GM19467 (cell line): ENCODE data around the gene EXOC4.
"Not testable (repeated sequence)": the region's sequence is repeated elsewhere in the genome, so short reads cannot be mapped to it uniquely, and the experiment has no call there.

ENCODE experiments used
- ATAC-seq: cut with Tn5 transposase; IDR thresholded peaks from one replicate; pipeline ENCODE4 v1.9.1; 2021; ENCODE audit warnings: mild to moderate bottlenecking, moderate library complexity; ENCODE audit not compliant: unreplicated experiment

The EXOC4 gene

GRCh38 chr7:133606991-133607390 lies 354.1 kb downstream of the EXOC4 start:
- ATAC-seq, result no peak

DNA sequence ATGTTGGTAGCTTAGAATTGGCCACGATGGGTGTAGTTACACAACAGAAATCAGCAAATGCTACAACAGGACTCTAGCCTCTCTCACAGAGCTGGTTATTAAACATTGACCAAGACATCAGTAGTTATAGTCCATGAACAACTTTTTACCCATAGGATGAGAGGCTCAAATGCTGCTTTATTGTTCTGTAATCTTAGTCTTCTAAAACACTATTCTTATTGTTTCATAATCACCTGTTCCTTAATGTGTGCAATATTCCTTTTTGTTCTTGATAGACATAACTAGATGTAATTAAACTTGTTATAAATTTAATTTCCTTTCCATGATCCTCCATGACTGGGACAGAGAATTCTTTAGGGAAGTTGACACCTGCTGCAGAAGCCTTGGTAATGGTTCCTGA lies 356.9 kb downstream of the EXOC4 start:
- ATAC-seq, result no peak

- no peak for ATAC-seq
Observed at GRCh38 chr7:133611955-133612354, 359.1 kb downstream of the EXOC4 start.

DNA sequence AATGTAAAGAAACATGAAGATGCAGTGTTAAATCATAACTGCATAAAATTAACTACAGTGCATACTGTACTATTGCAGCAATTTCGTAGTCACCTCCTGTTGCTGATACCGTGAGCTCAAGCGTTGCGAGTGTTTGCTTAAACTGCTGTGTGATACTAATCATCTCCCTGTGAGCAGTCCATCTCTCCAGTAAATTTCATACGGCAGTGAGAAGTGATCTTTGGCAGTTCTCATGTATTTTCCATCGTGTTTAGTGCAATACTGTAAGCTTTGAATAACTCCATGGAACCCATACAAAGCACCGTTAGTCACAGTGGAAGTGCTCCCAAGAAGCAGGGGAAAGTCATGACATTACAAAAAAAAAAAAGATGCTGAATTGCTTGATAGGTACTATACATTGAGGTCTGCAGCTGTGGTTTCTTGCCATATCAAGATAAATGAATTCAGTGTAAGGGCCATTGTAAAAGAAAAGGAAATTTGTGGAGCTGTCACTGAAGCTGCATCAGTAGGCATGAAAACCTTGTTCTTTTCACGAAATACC lies 360.4 kb downstream of the EXOC4 start:
- no peak for ATAC-seq

- ATAC-seq, result no peak
Observed at GRCh38 chr7:133614251-133614650, 361.4 kb downstream of the EXOC4 start.

GRCh38 chr7:133618970-133619369 lies 366.1 kb downstream of the EXOC4 start:
- no peak for ATAC-seq

- ATAC-seq, result no peak
Observed at GRCh38 chr7:133619491-133619890, 366.6 kb downstream of the EXOC4 start.

GRCh38 chr7:133623721-133624120 lies 370.8 kb downstream of the EXOC4 start:
- ATAC-seq, result no peak

GRCh38 chr7:133625046-133625445 lies 372.2 kb downstream of the EXOC4 start:
- no peak for ATAC-seq

- no peak for ATAC-seq
Observed at GRCh38 chr7:133629701-133630100, 376.8 kb downstream of the EXOC4 start.

DNA sequence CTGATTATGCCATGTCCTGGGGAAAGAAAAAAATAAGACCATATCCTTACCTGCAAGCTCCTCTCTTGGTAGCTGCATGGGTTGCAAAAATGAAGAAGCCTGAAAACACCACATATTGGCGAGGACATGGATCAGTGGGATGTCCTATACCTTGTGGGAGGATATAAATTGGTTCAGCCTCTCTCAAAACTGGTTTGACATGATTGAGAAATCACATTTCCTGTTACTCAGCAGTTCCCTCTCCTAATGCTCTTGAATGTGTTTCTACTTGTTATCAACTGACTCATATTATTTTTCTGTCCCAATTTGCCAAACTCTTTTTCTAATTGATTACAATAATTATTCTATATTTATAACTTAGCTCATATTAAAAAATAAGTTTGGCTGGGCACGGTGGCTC lies 380.2 kb downstream of the EXOC4 start:
- no peak for ATAC-seq

- no peak for ATAC-seq
Observed at GRCh38 chr7:133635541-133635940, 382.7 kb downstream of the EXOC4 start.

DNA sequence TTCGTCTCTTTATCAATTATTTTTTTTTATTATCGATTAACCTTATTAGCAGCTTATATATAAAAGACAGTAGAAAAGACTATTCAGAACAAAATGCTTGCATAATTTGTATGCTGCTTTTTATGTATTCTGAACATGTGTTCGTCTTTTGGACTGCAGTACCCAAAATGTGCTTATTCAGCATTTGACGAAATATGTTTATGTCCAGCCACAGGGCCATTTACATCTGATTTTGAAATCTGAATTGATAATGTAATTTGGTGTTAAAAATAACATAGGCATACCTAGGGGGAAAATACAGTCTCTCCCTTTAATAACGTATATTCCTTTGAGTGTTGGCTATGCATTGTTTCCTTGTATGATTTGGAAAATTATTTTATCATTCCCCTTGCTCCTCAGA lies 386.0 kb downstream of the EXOC4 start:
- no peak for ATAC-seq

DNA sequence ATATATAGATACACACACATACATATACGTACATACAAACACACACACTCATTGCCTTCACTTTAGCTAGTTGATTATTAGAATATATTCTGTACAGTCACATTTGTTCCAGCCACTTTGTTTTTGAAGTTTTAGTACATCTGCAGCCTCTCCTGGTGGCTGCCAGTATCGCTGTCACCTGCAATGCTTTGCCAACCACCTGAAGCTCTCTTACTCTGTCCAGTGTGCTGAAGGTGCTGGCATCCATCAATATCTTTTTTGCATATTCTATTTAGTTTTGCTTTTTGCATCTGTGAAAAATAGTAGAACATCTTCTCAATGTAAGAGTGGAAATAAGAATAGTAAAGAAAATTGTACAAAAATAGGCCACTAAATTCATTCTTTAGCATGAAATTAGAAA lies 388.6 kb downstream of the EXOC4 start:
- ATAC-seq, result no peak

DNA sequence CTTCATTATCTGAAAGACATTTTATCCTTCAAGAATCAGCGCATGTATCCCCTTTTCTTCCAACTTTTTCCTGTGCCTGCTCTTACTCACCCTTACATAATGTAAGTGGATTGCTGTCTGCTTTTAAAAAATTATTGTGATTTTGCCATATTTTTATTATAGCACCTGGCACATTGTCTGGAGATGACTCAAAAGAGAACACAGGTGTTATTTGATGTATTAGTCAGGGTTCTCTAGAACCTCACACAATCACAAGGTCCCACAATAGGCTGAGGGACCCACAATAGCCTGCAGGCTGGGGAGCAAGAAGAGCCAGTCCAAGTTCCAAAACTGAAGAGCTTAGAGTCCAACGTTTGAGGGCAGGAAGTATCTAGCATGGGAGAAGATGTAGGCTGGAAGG lies 390.0 kb downstream of the EXOC4 start:
- ATAC-seq, result no peak

- not testable (repeated sequence) for ATAC-seq
Observed at GRCh38 chr7:133643652-133644051, 390.8 kb downstream of the EXOC4 start.

GRCh38 chr7:133645884-133646391 lies 393.1 kb downstream of the EXOC4 start:
- ATAC-seq, result no peak

GRCh38 chr7:133646472-133647315 lies 393.8 kb downstream of the EXOC4 start:
- ATAC-seq, result no peak

DNA sequence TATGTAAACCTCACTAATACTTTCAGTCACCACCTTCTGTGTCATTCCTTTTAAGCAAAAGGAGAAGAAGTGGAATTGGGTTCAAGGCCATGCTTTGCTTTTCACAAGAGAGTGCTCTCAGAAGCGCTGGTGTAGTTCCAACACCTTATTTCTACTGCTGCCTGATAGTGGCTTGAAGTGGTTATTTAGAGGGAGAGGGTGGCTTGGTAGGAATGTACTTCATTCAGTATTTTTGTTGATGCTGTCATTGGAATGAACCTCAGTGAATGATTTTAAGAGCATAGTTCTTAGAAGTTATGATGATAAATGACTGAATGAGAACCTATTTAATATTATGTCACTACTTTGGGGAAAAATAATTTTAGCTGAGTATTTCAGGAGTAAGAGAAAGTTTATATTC lies 396.7 kb downstream of the EXOC4 start:
- ATAC-seq, result no peak

DNA sequence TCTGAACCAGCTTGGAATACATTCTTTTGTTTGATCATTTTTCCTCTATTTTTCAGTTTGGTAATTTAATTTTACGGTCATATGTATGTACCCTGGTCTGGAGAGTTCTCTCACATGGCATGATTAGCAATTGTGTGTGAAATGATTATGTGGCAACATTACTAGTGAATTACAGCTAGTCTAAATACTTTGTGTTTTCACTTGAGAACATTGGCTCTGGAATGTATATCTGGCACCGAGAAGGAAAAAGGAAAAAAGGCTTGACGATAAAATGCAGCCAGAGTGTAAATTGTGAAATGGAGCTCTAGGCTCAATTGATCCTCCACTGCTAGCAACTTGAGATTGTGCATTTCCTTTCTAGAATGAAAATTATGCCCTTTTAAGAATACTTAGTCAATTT lies 397.2 kb downstream of the EXOC4 start:
- no peak for ATAC-seq

DNA sequence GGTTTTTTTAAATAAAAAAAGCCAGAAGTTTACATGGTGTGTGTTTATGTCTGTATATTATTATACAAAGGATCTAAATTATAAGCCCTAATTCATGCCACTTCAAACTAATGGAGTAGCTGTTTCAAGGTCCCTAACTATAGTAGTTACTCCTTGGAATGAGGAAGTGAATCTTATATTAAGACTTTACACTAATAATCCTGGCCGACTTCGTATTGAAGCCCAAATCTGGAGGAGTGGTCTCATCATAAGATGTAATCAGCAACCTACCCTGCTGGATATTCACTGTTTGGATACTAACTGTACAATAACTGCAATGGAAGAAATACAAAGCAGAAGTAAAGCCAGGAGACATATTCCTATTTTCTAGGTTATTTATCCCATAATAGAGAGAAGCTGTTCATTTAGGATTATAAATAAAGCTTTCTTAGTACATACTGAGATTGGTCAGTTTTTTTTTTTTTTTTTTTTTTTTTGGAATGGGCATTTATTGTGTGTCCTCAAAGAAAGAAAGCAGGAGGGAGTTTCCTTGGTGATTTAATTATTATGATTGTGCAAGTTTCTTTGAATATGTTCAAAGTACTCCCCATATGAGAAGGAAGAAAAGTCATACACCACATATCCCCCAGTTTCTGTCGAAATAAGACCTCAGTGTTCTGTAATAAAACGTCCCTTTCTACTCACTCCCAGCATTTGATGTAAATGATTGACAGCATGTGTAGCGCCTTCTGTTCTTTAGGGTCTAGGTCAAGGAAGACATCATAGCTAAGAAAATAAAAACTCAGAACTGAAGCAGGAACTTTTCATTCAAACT lies 397.8 kb downstream of the EXOC4 start:
- no peak for ATAC-seq

DNA sequence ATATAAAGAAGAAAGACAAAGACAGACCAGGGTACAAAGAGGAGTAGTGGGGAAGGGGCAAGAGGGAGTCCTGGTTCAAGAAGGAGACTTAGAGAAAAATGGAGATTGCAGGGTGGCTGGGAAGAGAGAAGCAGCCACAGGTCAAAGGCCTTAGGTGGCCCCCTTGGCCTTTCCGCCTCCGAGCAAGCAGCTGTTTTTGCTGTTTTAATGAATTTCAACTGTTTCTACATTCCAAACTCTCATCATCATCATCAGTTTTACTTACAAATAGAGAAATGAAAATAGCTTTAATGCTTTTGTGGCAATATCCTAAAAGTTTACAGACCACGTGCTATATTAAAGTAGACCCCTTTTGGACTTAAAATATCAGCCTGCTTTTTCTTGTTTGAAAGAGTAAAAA lies 399.7 kb downstream of the EXOC4 start:
- ATAC-seq, result no peak
